Gastroesophageal sphincter (tissue), 3 donors: ENCODE data around the gene APOL6.

ENCODE experiments used
- POLR2A ChIP-seq, 2 donors: fragments of 450-650 bp; IDR thresholded peaks; one replicate each; pipeline ENCODE4 v1.6.1; 2017; ENCODE audit warnings: antibody characterized with exemption in 2 of 2, mild to moderate bottlenecking in 2 of 2, moderate library complexity in 1 of 2
- POLR2AphosphoS5 ChIP-seq: sonication (generic); formaldehyde crosslinking; IDR thresholded peaks from one replicate; pipeline ENCODE4 v1.6.1; 2017; ENCODE audit warnings: antibody characterized with exemption
- TF ChIP-seq, protein P1 (sequence below), 4 experiments: fragments of 200-600 bp in 2 of 4; fragments of 450-650 bp in 2 of 4; sonication (generic) in 1 of 4; IDR thresholded peaks; one replicate each; pipeline ENCODE4 v1.5.1; 2017 to 2019; ENCODE audit warnings: antibody characterized with exemption in 4 of 4, mild to moderate bottlenecking in 2 of 4, moderate library complexity in 2 of 4

- TF ChIP-seq, protein P1, sequence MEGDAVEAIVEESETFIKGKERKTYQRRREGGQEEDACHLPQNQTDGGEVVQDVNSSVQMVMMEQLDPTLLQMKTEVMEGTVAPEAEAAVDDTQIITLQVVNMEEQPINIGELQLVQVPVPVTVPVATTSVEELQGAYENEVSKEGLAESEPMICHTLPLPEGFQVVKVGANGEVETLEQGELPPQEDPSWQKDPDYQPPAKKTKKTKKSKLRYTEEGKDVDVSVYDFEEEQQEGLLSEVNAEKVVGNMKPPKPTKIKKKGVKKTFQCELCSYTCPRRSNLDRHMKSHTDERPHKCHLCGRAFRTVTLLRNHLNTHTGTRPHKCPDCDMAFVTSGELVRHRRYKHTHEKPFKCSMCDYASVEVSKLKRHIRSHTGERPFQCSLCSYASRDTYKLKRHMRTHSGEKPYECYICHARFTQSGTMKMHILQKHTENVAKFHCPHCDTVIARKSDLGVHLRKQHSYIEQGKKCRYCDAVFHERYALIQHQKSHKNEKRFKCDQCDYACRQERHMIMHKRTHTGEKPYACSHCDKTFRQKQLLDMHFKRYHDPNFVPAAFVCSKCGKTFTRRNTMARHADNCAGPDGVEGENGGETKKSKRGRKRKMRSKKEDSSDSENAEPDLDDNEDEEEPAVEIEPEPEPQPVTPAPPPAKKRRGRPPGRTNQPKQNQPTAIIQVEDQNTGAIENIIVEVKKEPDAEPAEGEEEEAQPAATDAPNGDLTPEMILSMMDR (IDR thresholded peaks at IDR 0.05): no peak
- TF ChIP-seq POLR2AphosphoS5 (no peak), POLR2A (IDR thresholded peaks at IDR 0.05) (no peak)
These were observed 14.7 kb downstream of the APOL6 start for GRCh38 chr22:35662914-35663313.
